ENCODE measurements around the gene MLLT3.

- TF ChIP-seq CTCF (IDR thresholded peaks at IDR 0.05; ENCODE audit: poor library complexity): no peak
- TF ChIP-seq EZH2 (IDR thresholded peaks at IDR 0.05; ENCODE audit: borderline replicate concordance): no peak
Observed at GRCh38 chr9:20671635-20672034, 49.3 kb upstream of the MLLT3 start.
